IMR-90 (cell line): ENCODE results near the gene NOX4. TPM values are rescaled to one million over a fixed set of nuclear protein-coding genes. Genes with fewer than 3 reads are reported as not detected.

ENCODE experiments used
- ATAC-seq: fragments of 200-7000 bp; cut with Tn5 transposase; 2 replicates; pipeline ENCODE4 v1.9.1; 2020; ENCODE audit warnings: low read depth, mild to moderate bottlenecking, moderate library complexity
- BruUV-seq: library from RNA; stranded (reverse); fragments of 400-500 nt; replicated peaks from 2 replicates; lab custom pipeline; 2021; lab: Mats Ljungman, UMichigan
- CTCF ChIA-PET: fragments of 300-600 bp; formaldehyde crosslinking; extraction: SDS; loops from one replicate; lab custom pipeline; 2021; ENCODE audit warnings: antibody characterized with exemption; lab: Yijun Ruan, JAX
- POLR2A ChIA-PET: fragments of 300-600 bp; sonication (Branson Sonifier 250); formaldehyde crosslinking; loops from one replicate; lab custom pipeline; 2022; ENCODE audit warnings: antibody characterized with exemption; ENCODE audit not compliant: unreplicated experiment; lab: Charles Lee
- DNase-seq: peaks from one replicate; pipeline ENCODE4 v3.0.0; 2013
- H2AFZ ChIP-seq: replicated peaks from 2 replicates; pipeline ENCODE3; 2013; ENCODE audit warnings: low read length, mild to moderate bottlenecking; ENCODE audit not compliant: poor library complexity
- H2AK5ac ChIP-seq: 2 replicates; pipeline ENCODE4 v1.6.1; 2013; ENCODE audit warnings: low read depth, low read length, inconsistent platforms
- H2AK9ac ChIP-seq: replicated peaks from 2 replicates; pipeline ENCODE3; 2013; ENCODE audit warnings: mild to moderate bottlenecking, low read depth, low read length, moderate library complexity; ENCODE audit not compliant: poor library complexity
- H2BK120ac ChIP-seq: 2 replicates; pipeline ENCODE4 v1.6.1; 2013; ENCODE audit warnings: low read depth, low read length, inconsistent platforms
- H2BK15ac ChIP-seq: 3 replicates; pipeline ENCODE4 v1.6.1; 2013; ENCODE audit warnings: low read depth, low read length, inconsistent platforms
- H2BK20ac ChIP-seq: 2 replicates; pipeline ENCODE4 v1.6.1; 2013; ENCODE audit warnings: low read depth, mild to moderate bottlenecking, inconsistent platforms, low read length, moderate library complexity
- H2BK5ac ChIP-seq: 2 replicates; pipeline ENCODE4 v1.6.1; 2013; ENCODE audit warnings: mild to moderate bottlenecking, low read depth, low read length, inconsistent platforms; ENCODE audit not compliant: poor library complexity, severe bottlenecking
- H3K14ac ChIP-seq: replicated peaks from 2 replicates; pipeline ENCODE4 v1.6.1; 2013; ENCODE audit warnings: low read depth, low read length, inconsistent platforms
- H3K18ac ChIP-seq: 2 replicates; pipeline ENCODE4 v1.6.1; 2013; ENCODE audit warnings: low read depth, low read length, control low read depth
- H3K23ac ChIP-seq: 2 replicates; pipeline ENCODE4 v1.6.1; 2013; ENCODE audit warnings: low read depth, low read length, inconsistent platforms
- H3K27ac ChIP-seq: 2 replicates; pipeline ENCODE4 v1.5.1; 2013; ENCODE audit warnings: mild to moderate bottlenecking, control low read depth, low read length; ENCODE audit not compliant: insufficient read depth
- H3K27me3 ChIP-seq: 2 replicates; pipeline ENCODE4 v1.6.1; 2013; ENCODE audit warnings: low read length; ENCODE audit not compliant: control insufficient read depth, insufficient read depth
- H3K36me3 ChIP-seq: 2 replicates; pipeline ENCODE4 v1.6.1; 2013; ENCODE audit warnings: low read length, mixed read lengths; ENCODE audit not compliant: control insufficient read depth, insufficient read depth
- H3K4ac ChIP-seq: 2 replicates; pipeline ENCODE4 v1.6.1; 2013; ENCODE audit warnings: low read depth, low read length, inconsistent platforms
- H3K4me1 ChIP-seq: 2 replicates; pipeline ENCODE4 v1.6.1; 2013; ENCODE audit warnings: low read length, mixed read lengths; ENCODE audit not compliant: control insufficient read depth, insufficient read depth
- H3K4me2 ChIP-seq: 2 replicates; pipeline ENCODE4 v1.6.1; 2013; ENCODE audit warnings: low read depth, mild to moderate bottlenecking, control low read depth, low read length, moderate library complexity
- H3K4me3 ChIP-seq: 2 replicates; pipeline ENCODE4 v1.5.1; 2013; ENCODE audit warnings: low read depth, mild to moderate bottlenecking, control low read depth, low read length, moderate library complexity; ENCODE audit not compliant: insufficient read depth
- H3K56ac ChIP-seq: 2 replicates; pipeline ENCODE4 v1.6.1; 2013; ENCODE audit warnings: low read length, inconsistent platforms; ENCODE audit not compliant: insufficient read depth; ENCODE audit errors: extremely low read depth
- H3K79me1 ChIP-seq, 2 experiments: 2 replicates each; pipeline ENCODE4 v1.6.1; 2013; ENCODE audit warnings: low read length in 2 of 2, inconsistent platforms in 1 of 2, low read depth in 1 of 2
- H3K9ac ChIP-seq: 2 replicates; pipeline ENCODE4 v1.6.1; 2013; ENCODE audit warnings: low read depth, low read length, control low read depth
- H3K9me1 ChIP-seq: 2 replicates; pipeline ENCODE4 v1.6.1; 2013; ENCODE audit warnings: low read length, inconsistent platforms; ENCODE audit not compliant: insufficient read depth
- H3K9me3 ChIP-seq: 2 replicates; pipeline ENCODE4 v1.6.1; 2013; ENCODE audit warnings: low read length; ENCODE audit not compliant: control insufficient read depth, insufficient read depth
- H4K20me1 ChIP-seq: 2 replicates; pipeline ENCODE4 v1.6.1; 2013; ENCODE audit warnings: low read length, inconsistent platforms; ENCODE audit not compliant: insufficient read depth
- H4K5ac ChIP-seq: 2 replicates; pipeline ENCODE4 v1.6.1; 2013; ENCODE audit warnings: mild to moderate bottlenecking, low read depth, low read length, control low read depth
- H4K8ac ChIP-seq, 2 experiments: 2 replicates each; pipeline ENCODE4 v1.6.1; 2013; ENCODE audit warnings: low read depth in 2 of 2, low read length in 2 of 2, control low read depth in 1 of 2, inconsistent platforms in 1 of 2
- H4K91ac ChIP-seq: 2 replicates; pipeline ENCODE4 v1.6.1; 2013; ENCODE audit warnings: low read depth, low read length, inconsistent platforms; ENCODE audit not compliant: insufficient read depth
- BHLHE40 ChIP-seq: fragments of 150-350 bp; IDR thresholded peaks from 2 replicates; pipeline ENCODE4 v1.6.1; 2016; ENCODE audit warnings: mild to moderate bottlenecking, low read depth, low read length
- CEBPB ChIP-seq: IDR thresholded peaks from 2 replicates; pipeline ENCODE4 v1.6.1; 2012; ENCODE audit warnings: low read depth, low read length, improper control_type of control experiment
- CHD1 ChIP-seq: IDR thresholded peaks from 2 replicates; pipeline ENCODE4 v1.6.1; 2012; ENCODE audit warnings: low read depth, low read length, improper control_type of control experiment
- CTCF ChIP-seq: conservative IDR thresholded peaks from 2 replicates; pipeline ENCODE4 v1.5.1; 2012; ENCODE audit warnings: mild to moderate bottlenecking, low read depth, low read length, improper control_type of control experiment
- ELK1 ChIP-seq: fragments of 150-350 bp; IDR thresholded peaks from 2 replicates; pipeline ENCODE4 v1.6.1; 2016; ENCODE audit warnings: low read depth, mild to moderate bottlenecking, low read length, moderate library complexity, borderline replicate concordance
- FOS ChIP-seq: fragments of 150-350 bp; IDR thresholded peaks from 2 replicates; pipeline ENCODE4 v1.6.1; 2016; ENCODE audit warnings: low read depth, low read length
- MAFK ChIP-seq: IDR thresholded peaks from 2 replicates; pipeline ENCODE4 v1.6.1; 2012; ENCODE audit warnings: low read depth, low read length, improper control_type of control experiment
- MAZ ChIP-seq: IDR thresholded peaks from 2 replicates; pipeline ENCODE4 v1.6.1; 2012; ENCODE audit warnings: low read depth, mild to moderate bottlenecking, low read length, improper control_type of control experiment, moderate library complexity, borderline replicate concordance
- MXI1 ChIP-seq: IDR thresholded peaks from 2 replicates; pipeline ENCODE4 v1.6.1; 2012; ENCODE audit warnings: low read depth, mild to moderate bottlenecking, low read length, moderate library complexity, borderline replicate concordance
- NFE2L2 ChIP-seq: fragments of 150-350 bp; IDR thresholded peaks from 2 replicates; pipeline ENCODE4 v1.6.1; 2016; ENCODE audit warnings: low read depth, mild to moderate bottlenecking, low read length
- POLR2A ChIP-seq: IDR thresholded peaks from 2 replicates; pipeline ENCODE4 v1.6.1; 2012; ENCODE audit warnings: mild to moderate bottlenecking, low read depth, low read length
- RAD21 ChIP-seq: IDR thresholded peaks from 2 replicates; pipeline ENCODE4 v1.6.1; 2012; ENCODE audit warnings: low read length, improper control_type of control experiment
- RCOR1 ChIP-seq: IDR thresholded peaks from 2 replicates; pipeline ENCODE4 v1.6.1; 2012; ENCODE audit warnings: mild to moderate bottlenecking, low read length, improper control_type of control experiment; ENCODE audit not compliant: insufficient replicate concordance
- RFX5 ChIP-seq: IDR thresholded peaks from 2 replicates; pipeline ENCODE4 v1.8.0; 2012; ENCODE audit warnings: low read depth, mild to moderate bottlenecking, low read length, moderate library complexity
- SMC3 ChIP-seq: fragments of 150-350 bp; IDR thresholded peaks from 2 replicates; pipeline ENCODE4 v1.6.1; 2016; ENCODE audit warnings: low read depth, mild to moderate bottlenecking, antibody characterized with exemption, low read length, moderate library complexity
- USF2 ChIP-seq: fragments of 150-350 bp; IDR thresholded peaks from 2 replicates; pipeline ENCODE4 v1.6.1; 2017; ENCODE audit warnings: mild to moderate bottlenecking, antibody characterized with exemption, low read length, low read depth
- WGBS, 2 experiments: methylation state at CpG; one replicate each; pipeline versions ENCODE4 v1.1.5 to v1.1.7; 2013; ENCODE audit warnings: missing lambda C conversion rate in 2 of 2; ENCODE audit not compliant: insufficient read length in 1 of 2; ENCODE audit errors: extremely low coverage in 2 of 2; 5-methylcytosine and 5-hydroxymethylcytosine counted together
- dilution Hi-C: fragments of 300-500 bp; cut with HindIII; formaldehyde crosslinking; loops from one replicate; pipeline ENCODE4 v1.14.3; 2018; ENCODE audit warnings: low sequenced_read_pairs; ENCODE audit not compliant: unreplicated experiment
- in situ Hi-C: fragments of 300-500 bp; cut with MboI; formaldehyde crosslinking; loops from 3 replicates; pipeline ENCODE4 v1.14.3; 2019; ENCODE audit warnings: low sequenced_read_pairs, inconsistent platforms, mixed read lengths
- intact Hi-C: fragments of 100-400 bp; cut with micrococcal nuclease; formaldehyde crosslinking; loops from 2 replicates; pipeline ENCODE4 v1.10.0; 2022
- polyA plus RNA-seq, 3 experiments: library from polyadenylated mRNA; depleted of rRNA; stranded (reverse); fragments of >200 nt; gene quantifications; 2 replicates each; pipeline ENCODE4 v1.2.3, GENCODE V29; 2012; ENCODE audit warnings: low replicate concordance in 1 of 3
- total RNA-seq: library from RNA; depleted of rRNA; stranded (reverse); fragments of >200 nt; gene quantifications from 2 replicates; pipeline ENCODE4 v1.2.3, GENCODE V29; 2012

Gene NOX4
- total and polyA plus RNA-seq, 2 of the 4 experiments (the other 2 are of a cell fraction), result 4.7 to 11.7 TPM

- dilution Hi-C loops, result no loop called here
- Histone ChIP-seq H4K91ac (no peak overlapping the region), H4K5ac (no peak overlapping the region), H2BK5ac (no peak overlapping the region), H3K9me3 (no peaks in the 10 kb centered on the region), H4K20me1 (no peaks in the 10 kb centered on the region), H3K27me3 (no peaks in the 10 kb centered on the region), H3K18ac (no peak overlapping the region), H3K4me2 (no peak overlapping the region), H4K8ac (no peak overlapping the region), H3K79me1 (no peaks in the 10 kb centered on the region), H2BK15ac (no peak overlapping the region), H3K36me3 (no peaks in the 10 kb centered on the region; the same call in 1 of the 2 replicates), H3K56ac (no peak overlapping the region), H3K9me1 (no peaks in the 10 kb centered on the region), H2AK9ac (no peak overlapping the region), H2AFZ (no peak overlapping the region), H2BK120ac (no peak overlapping the region), H3K4me1 (no peaks in the 10 kb centered on the region), H3K4me3 (no peak overlapping the region), H3K14ac (no peak overlapping the region), H3K9ac (no peak overlapping the region), H3K27ac (no peak overlapping the region), H3K23ac (no peak overlapping the region), H3K4ac (no peak overlapping the region), H2BK20ac (no peak overlapping the region), H2AK5ac (no peak overlapping the region)
- no peak for TF ChIP-seq ELK1
- no peak for TF ChIP-seq CHD1
- TF ChIP-seq RFX5, result no peak
- no peak for TF ChIP-seq POLR2A
- TF ChIP-seq CEBPB, result no peak
- TF ChIP-seq NFE2L2, result no peak
- TF ChIP-seq BHLHE40, result no peak
- no peak for TF ChIP-seq RCOR1
- no peak for TF ChIP-seq FOS
- no peak for TF ChIP-seq MAZ
- no peak for TF ChIP-seq CTCF
- no peak for TF ChIP-seq USF2
- TF ChIP-seq MXI1, result no peak
- no peak for TF ChIP-seq RAD21
- no peak for TF ChIP-seq SMC3
- no peak for TF ChIP-seq MAFK
- no CpG with 5 or more reads among the region's 1 CpG for WGBS, 2 experiments
- intact Hi-C loops, result no loop called here
- DNase-seq (no peak), ATAC-seq (no peak)
- ChIA-PET POLR2A (no interaction called here), CTCF (no interaction called here)
- in situ Hi-C loops, result no loop called here
- BruUV-seq, result no TSS peak
Measured at GRCh38 chr11:89355646-89356045, 135.5 kb downstream of the NOX4 start.
